ENCODE measurements around the gene TNFSF8.

TNFSF8 gene

GRCh38 chr9:114962809-114963208 is 32.4 kb upstream of the TNFSF8 start:
- H3K27me3 ChIP-seq (ENCODE audit: low read length), result no peaks in the 10 kb centered on the region
- no peaks in the 10 kb centered on the region for H4K20me1 ChIP-seq (ENCODE audit: low read depth, low read length)
- no peak for TF ChIP-seq CTCF (IDR thresholded peaks at IDR 0.05; ENCODE audit: insufficient read depth, low read length, poor library complexity, severe bottlenecking)
- H2AFZ ChIP-seq (ENCODE audit: low read depth, low read length, severe bottlenecking), result no peak overlapping the region
- no peaks in the 10 kb centered on the region for H3F3A ChIP-seq (ENCODE audit: insufficient read depth)
- no peak overlapping the region for H3K4me2 ChIP-seq (ENCODE audit: low read depth, low read length, poor library complexity, severe bottlenecking)
- no peaks in the 10 kb centered on the region for H3K79me2 ChIP-seq (ENCODE audit: insufficient read depth, low read length)
- H3K9me3 ChIP-seq (ENCODE audit: insufficient read depth, low read length), result peaks cover 18% of the 10 kb centered on the region; the same call in 1 of the 2 replicates
- no peak overlapping the region for H3K27ac ChIP-seq (ENCODE audit: low read depth, low read length)
- H3K9ac ChIP-seq (ENCODE audit: low read length), result no peak overlapping the region
- no peaks in the 10 kb centered on the region for H3K36me3 ChIP-seq (ENCODE audit: low read length)
- no peak overlapping the region for H3K4me3 ChIP-seq (ENCODE audit: insufficient read depth, low read length, poor library complexity, severe bottlenecking)
- no peaks in the 10 kb centered on the region for H3K9me2 ChIP-seq (replicated peaks; ENCODE audit: insufficient read depth, low read length)

GRCh38 chr9:114960276-114960675 is 29.9 kb upstream of the TNFSF8 start:
- Histone ChIP-seq H3K4me2 (ENCODE audit: low read depth, low read length, poor library complexity, severe bottlenecking) (no peak overlapping the region), H3K79me2 (ENCODE audit: insufficient read depth, low read length) (no peaks in the 10 kb centered on the region), H3K4me3 (ENCODE audit: insufficient read depth, low read length, poor library complexity, severe bottlenecking) (no peak overlapping the region)

GRCh38 chr9:114958844-114959235 is 28.4 kb upstream of the TNFSF8 start:
- no peaks in the 10 kb centered on the region for H4K20me1 ChIP-seq (ENCODE audit: low read depth, low read length)
- no peaks in the 10 kb centered on the region for H3K36me3 ChIP-seq (ENCODE audit: low read length)
- H3K4me2 ChIP-seq (ENCODE audit: low read depth, low read length, poor library complexity, severe bottlenecking), result no peak overlapping the region
- H3K9me3 ChIP-seq (ENCODE audit: insufficient read depth, low read length), result peaks cover 18% of the 10 kb centered on the region; the same call in 1 of the 2 replicates
- H3K27ac ChIP-seq (ENCODE audit: low read depth, low read length), result no peak overlapping the region
- H3K9ac ChIP-seq (ENCODE audit: low read length), result no peak overlapping the region
- no peak overlapping the region for H3K4me3 ChIP-seq (ENCODE audit: insufficient read depth, low read length, poor library complexity, severe bottlenecking)
- H2AFZ ChIP-seq (ENCODE audit: low read depth, low read length, severe bottlenecking), result no peak overlapping the region
- no peaks in the 10 kb centered on the region for H3F3A ChIP-seq (ENCODE audit: insufficient read depth)
- no peaks in the 10 kb centered on the region for H3K79me2 ChIP-seq (ENCODE audit: insufficient read depth, low read length)
- H3K27me3 ChIP-seq (ENCODE audit: low read length), result no peaks in the 10 kb centered on the region
- no peak for TF ChIP-seq CTCF (IDR thresholded peaks at IDR 0.05; ENCODE audit: insufficient read depth, low read length, poor library complexity, severe bottlenecking)
- TF ChIP-seq EZH2phosphoT487 (conservative IDR thresholded peaks at IDR 0.05; ENCODE audit: low read length), result no peak
- no peaks in the 10 kb centered on the region for H3K9me2 ChIP-seq (replicated peaks; ENCODE audit: insufficient read depth, low read length)

More at GRCh38 chr9:114960276-114960675, 29.9 kb upstream of the TNFSF8 start:
- TF ChIP-seq CTCF (IDR thresholded peaks at IDR 0.05; ENCODE audit: insufficient read depth, low read length, poor library complexity, severe bottlenecking) (no peak), EZH2phosphoT487 (conservative IDR thresholded peaks at IDR 0.05; ENCODE audit: low read length) (no peak)
- Histone ChIP-seq H3K9ac (ENCODE audit: low read length) (no peak overlapping the region), H3K27me3 (ENCODE audit: low read length) (no peaks in the 10 kb centered on the region), H3K9me2 (replicated peaks; ENCODE audit: insufficient read depth, low read length) (no peaks in the 10 kb centered on the region), H3F3A (ENCODE audit: insufficient read depth) (no peaks in the 10 kb centered on the region), H3K36me3 (ENCODE audit: low read length) (no peaks in the 10 kb centered on the region), H3K9me3 (ENCODE audit: insufficient read depth, low read length) (peaks cover 18% of the 10 kb centered on the region; the same call in 1 of the 2 replicates), H2AFZ (ENCODE audit: low read depth, low read length, severe bottlenecking) (no peak overlapping the region), H3K27ac (ENCODE audit: low read depth, low read length) (no peak overlapping the region), H4K20me1 (ENCODE audit: low read depth, low read length) (no peaks in the 10 kb centered on the region)
